HG02678 (cell line): Measurements from ENCODE around the gene GMPS.

Experiments used
- ATAC-seq: cut with Tn5 transposase; IDR thresholded peaks from one replicate; pipeline ENCODE4 v1.9.1; 2021; ENCODE audit warnings: mild to moderate bottlenecking, moderate library complexity; ENCODE audit not compliant: unreplicated experiment

Gene GMPS

DNA sequence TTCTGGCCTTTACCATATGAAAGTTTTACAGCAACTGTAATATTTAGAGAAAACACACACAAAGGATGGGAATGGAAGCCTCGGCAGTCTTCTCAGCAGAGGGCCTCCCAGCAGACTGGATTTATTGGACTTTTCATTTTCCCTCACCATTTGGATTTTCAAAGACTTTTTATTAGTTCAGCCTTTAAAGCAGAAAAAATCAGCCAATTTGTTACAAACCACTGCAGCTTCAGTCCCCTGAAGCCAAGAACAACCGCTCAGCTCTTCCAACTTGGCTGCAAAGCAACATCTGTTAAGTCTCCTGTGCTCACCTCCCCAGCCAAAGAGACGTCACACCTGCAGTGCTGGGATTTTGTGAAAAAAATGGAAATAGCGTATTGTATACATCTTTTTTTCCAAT is 120.8 kb downstream of the GMPS start:
- ATAC-seq: no peak

DNA sequence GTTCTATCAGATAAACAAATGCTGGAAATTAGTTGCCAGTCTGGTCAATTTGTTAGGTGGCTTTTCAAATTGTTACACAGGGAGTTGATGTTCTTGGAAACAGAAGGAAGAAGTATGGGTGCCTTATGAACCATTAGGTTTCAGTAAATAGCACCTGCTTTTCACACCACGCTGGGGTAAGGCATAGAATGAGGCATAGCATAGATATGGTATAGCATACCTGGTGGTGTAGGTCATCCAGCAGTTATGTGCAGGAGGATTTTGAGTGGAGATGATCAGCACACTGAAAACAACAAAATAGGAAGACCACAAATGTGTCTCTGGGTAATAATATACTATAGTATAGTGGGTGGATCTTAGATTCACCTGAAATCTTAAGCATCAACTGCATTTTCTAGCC is 121.4 kb downstream of the GMPS start:
- no peak for ATAC-seq
